A204.1 (cell line): ENCODE data around the gene SLC36A2.

Experiments used
- FAIRE-seq: peaks from 2 replicates; lab custom pipeline; 2012; peaks lifted over from hg19 to GRCh38; lab: Jason Lieb, UNC

SLC36A2 gene

GRCh38 chr5:151283120-151283825, 64.1 kb downstream of the SLC36A2 start:
- no peak for FAIRE-seq

DNA sequence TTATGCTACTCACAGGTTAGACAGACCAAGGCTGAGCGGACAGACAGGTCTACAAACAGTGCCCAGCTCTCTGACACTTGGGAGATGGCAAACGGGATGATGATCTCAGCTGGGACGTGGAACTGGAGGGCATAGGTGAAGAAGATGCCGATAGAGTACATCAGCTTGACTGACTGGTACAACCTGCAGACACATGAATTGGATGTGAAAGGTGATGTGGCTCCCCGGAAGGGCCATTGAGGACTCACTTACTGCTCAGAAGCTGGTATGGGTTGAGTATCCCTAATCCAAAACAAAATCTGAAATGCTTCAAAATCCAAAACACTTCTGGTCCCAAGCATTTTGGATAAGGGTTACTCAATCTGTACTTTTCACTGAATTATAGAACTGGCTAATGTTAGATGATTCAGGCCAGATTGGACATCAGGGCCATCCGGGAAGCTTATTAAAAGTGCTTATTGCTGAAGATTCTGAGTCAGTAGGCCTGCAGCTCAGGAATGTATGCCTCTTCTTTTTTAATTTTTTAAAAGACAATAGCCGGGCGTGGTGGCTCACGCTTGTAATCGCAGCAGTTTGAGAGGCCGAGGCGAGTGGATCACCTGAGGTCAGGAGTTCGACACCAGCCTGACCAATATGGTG, 66.2 kb downstream of the SLC36A2 start:
- FAIRE-seq = no peak

DNA sequence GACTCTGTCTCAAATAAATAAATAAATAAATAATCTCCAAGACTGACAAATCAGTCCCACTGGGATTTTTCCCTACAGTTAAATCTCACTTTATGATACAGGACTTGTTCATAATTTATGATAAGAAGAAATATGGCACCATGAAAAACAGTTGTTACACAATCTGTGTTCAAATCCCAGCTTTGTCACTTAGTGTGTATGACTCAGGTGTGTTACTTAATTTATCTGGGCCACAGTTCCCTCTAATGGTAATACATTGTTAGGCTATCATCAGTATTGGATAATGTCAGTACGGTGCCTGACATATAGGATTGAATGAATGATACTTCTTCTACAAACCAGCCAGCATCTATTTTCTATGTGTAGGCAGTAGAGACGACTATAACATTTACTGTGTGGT, 66.9 kb downstream of the SLC36A2 start:
- no peak for FAIRE-seq

DNA sequence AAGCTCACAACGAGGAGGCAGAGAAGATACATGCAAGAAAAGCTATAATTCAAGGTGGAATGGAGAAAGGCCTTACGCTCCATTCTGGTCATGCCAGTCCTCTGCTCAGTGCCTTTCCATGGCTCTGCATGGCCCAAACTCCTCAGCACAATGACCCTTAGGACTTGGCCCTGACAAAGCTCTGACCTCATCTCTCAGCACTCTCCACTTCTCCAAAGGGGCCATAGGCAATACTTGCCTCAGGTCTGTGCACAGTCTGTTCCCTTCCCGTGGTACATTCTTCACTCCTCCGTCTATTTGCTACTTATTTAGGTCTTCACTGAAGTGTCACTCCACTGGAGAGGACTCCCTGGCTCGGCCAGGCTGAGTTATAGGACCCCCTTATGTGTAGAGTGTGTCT, 68.5 kb downstream of the SLC36A2 start:
- FAIRE-seq = no peak

DNA sequence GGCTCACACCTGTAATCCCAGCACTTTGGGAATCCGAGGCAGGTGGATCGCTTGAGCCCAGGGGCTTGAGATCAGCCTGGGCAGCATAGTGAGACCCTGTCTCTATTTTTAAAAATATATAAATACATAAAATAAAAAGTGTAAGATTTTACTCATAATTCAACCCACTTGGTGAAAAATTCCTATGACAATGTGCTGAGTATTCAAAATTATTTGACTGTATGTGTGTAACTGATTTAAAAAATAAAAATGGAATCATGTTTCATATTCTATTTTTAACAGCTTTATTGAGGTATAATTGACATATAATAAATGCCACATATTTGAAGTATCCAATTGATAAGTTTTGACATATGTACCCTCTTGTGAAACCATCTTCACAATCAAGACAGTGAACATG, 71.6 kb downstream of the SLC36A2 start:
- no peak for FAIRE-seq

DNA sequence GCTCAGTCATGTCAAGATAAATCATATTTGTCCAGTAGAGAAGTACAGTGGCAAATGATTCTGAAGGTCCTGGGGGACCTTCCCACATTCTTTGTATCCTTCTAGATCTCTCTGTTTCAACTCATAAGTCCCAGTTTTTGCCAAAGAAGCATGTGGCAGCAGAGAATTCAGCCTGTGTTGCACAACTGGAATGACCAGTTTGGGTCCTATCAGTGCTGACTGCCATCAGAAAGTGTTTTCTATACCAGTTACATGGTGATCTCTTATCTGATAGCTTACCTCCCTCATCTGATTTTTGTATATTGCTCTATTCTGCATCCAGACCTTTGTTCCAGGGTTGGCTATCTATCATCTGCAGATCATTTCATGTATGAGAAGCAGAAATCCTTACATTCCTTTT, 72.7 kb downstream of the SLC36A2 start:
- FAIRE-seq = no peak

DNA sequence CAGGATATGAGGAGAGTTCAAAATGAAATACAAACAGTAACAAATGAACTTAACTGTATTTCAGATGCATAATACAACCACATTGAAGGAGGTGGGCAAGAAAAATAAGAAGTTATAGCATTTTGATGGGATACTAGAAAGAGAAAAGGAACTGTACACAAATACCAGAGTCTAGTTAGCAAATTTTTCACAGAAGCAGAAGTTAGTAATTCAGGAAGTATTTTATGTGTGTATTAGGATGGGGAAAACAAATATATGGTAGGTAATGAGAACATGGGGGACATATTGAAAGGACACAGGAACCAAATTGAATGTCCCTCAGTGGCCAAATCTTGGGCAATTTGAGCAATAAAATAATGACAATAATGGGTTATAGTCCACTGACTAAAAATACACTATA, 76.0 kb downstream of the SLC36A2 start:
- no peak for FAIRE-seq

DNA sequence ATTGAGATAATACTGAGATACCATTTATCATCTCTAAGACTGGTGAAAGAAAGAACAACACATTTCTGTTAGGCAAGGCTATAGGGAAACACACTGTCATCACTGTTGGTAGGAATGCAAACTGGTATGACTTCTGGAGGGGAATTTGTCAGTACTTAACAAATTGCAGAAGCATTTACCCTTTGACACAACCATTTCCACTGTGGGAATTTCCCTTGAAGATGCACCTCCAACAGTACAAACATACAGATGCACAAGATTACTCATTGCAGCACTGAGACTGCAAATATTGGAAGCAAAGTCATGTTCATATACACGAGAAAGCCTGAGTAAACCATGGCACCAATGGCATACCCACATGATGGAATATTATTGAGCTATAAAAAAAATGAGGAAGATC, 76.8 kb downstream of the SLC36A2 start:
- no peak for FAIRE-seq

DNA sequence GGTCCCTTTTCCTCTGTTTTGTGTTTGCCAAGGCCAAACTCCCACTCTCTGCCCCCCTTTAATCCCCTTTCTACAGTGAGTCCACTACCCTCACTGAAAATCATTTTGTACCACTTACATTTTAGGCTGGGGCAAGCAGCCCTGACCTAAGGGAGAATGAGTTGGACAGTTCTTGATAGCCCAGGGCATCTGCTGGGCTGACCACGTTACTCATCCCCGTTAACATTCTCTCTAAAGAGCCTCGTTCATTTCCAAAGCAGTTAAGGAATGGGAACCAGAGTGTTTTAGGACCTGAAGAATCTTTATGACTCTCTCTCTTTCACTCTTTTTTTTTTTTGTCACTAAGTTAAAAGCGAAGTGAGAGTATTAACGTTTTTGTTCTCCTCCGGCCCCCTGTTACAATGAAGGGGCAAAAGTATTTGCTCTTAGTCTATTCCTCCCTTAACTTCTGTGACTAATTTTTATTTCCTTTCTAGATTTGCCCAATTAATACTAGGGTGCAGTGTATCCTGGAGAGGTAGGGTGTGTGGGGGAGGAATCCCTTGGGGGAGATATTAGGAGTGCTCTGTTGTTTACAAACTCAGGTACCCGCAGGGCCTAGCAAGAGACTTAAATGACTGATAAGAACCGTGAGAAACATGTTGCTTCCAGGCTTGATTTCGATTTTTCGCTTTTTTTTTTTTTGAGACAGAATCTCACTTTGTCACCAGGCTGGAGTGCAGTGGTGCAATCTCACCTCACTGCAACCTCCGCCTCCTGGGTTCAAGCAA, 79.7 kb downstream of the SLC36A2 start:
- FAIRE-seq = no peak
